H9 (cell line): Measurements from ENCODE around the gene ALG12. TPM values are rescaled to one million over a fixed set of nuclear protein-coding genes. Genes with fewer than 3 reads are reported as not detected.

Experiments used
- DNase-seq: peaks from one replicate; pipeline ENCODE4 v3.0.0-alpha.2; 2017
- H2AFZ ChIP-seq: one replicate; pipeline ENCODE4 v1.6.1; 2013; ENCODE audit warnings: mild to moderate bottlenecking, low read length, control low read depth, moderate library complexity
- H2AK5ac ChIP-seq: 2 replicates; pipeline ENCODE4 v1.6.1; 2013; ENCODE audit warnings: low read length, control low read depth, mixed read lengths; ENCODE audit not compliant: insufficient read length
- H2BK120ac ChIP-seq: one replicate; pipeline ENCODE4 v1.6.1; 2013; ENCODE audit warnings: low read depth, mild to moderate bottlenecking, low read length, control low read depth, inconsistent platforms; ENCODE audit not compliant: poor library complexity, severe bottlenecking
- H2BK12ac ChIP-seq: 2 replicates; pipeline ENCODE4 v1.6.1; 2013; ENCODE audit warnings: low read length, control low read depth, mixed read lengths, low read depth; ENCODE audit not compliant: insufficient read length
- H2BK15ac ChIP-seq: 2 replicates; pipeline ENCODE4 v1.6.1; 2013; ENCODE audit warnings: low read depth, low read length, control low read depth
- H2BK20ac ChIP-seq: one replicate; pipeline ENCODE4 v1.6.1; 2013; ENCODE audit warnings: low read depth, mild to moderate bottlenecking, low read length, control low read depth, inconsistent platforms; ENCODE audit not compliant: poor library complexity, severe bottlenecking
- H2BK5ac ChIP-seq: 2 replicates; pipeline ENCODE4 v1.6.1; 2013; ENCODE audit warnings: low read length, control low read depth, mixed read lengths; ENCODE audit not compliant: insufficient read length
- H3K14ac ChIP-seq: 2 replicates; pipeline ENCODE4 v1.6.1; 2013; ENCODE audit warnings: low read length, control low read depth; ENCODE audit not compliant: insufficient read depth
- H3K18ac ChIP-seq: 2 replicates; pipeline ENCODE4 v1.6.1; 2013; ENCODE audit warnings: low read depth, mild to moderate bottlenecking, mixed read lengths, low read length, control low read depth; ENCODE audit not compliant: insufficient read length
- H3K23ac ChIP-seq: 2 replicates; pipeline ENCODE4 v1.6.1; 2013; ENCODE audit warnings: low read length, control low read depth, mixed read lengths, low read depth; ENCODE audit not compliant: insufficient read length
- H3K23me2 ChIP-seq: 2 replicates; pipeline ENCODE4 v1.6.1; 2013; ENCODE audit warnings: low read depth, mild to moderate bottlenecking, mixed read lengths, low read length, control low read depth; ENCODE audit not compliant: insufficient read length, poor library complexity, severe bottlenecking
- H3K27ac ChIP-seq: 2 replicates; pipeline ENCODE4 v1.5.1; 2013; ENCODE audit warnings: low read length, control low read depth, mixed read lengths, low read depth; ENCODE audit not compliant: insufficient read length
- H3K27me3 ChIP-seq: 2 replicates; pipeline ENCODE4 v1.6.1; 2013; ENCODE audit warnings: low read length, control low read depth, inconsistent platforms; ENCODE audit not compliant: insufficient read depth
- H3K4ac ChIP-seq: 2 replicates; pipeline ENCODE4 v1.6.1; 2013; ENCODE audit warnings: low read depth, mild to moderate bottlenecking, control low read depth, inconsistent platforms, low read length, moderate library complexity
- H3K4me1 ChIP-seq: 2 replicates; pipeline ENCODE4 v1.6.1; 2013; ENCODE audit warnings: low read length, control low read depth, inconsistent platforms; ENCODE audit not compliant: insufficient read depth
- H3K4me2 ChIP-seq: 2 replicates; pipeline ENCODE4 v1.6.1; 2013; ENCODE audit warnings: low read length, control low read depth, mixed read lengths; ENCODE audit not compliant: insufficient read length, insufficient read depth
- H3K56ac ChIP-seq: 2 replicates; pipeline ENCODE4 v1.6.1; 2013; ENCODE audit warnings: low read depth, mild to moderate bottlenecking, mixed read lengths, low read length, control low read depth; ENCODE audit not compliant: insufficient read length
- H3K79me1 ChIP-seq: 2 replicates; pipeline ENCODE4 v1.6.1; 2013; ENCODE audit warnings: low read depth, mild to moderate bottlenecking, moderate library complexity, low read length, control low read depth, inconsistent platforms; ENCODE audit not compliant: insufficient read depth, poor library complexity, severe bottlenecking
- H3K79me2 ChIP-seq: 2 replicates; pipeline ENCODE4 v1.6.1; 2013; ENCODE audit warnings: low read length, control low read depth, inconsistent platforms; ENCODE audit not compliant: insufficient read depth
- H3K9ac ChIP-seq: 2 replicates; pipeline ENCODE4 v1.6.1; 2013; ENCODE audit warnings: low read length, control low read depth, mixed read lengths; ENCODE audit not compliant: insufficient read length; ENCODE audit errors: extremely low read depth
- H3K9me3 ChIP-seq: one replicate; pipeline ENCODE4 v1.6.1; 2013; ENCODE audit warnings: low read depth, low read length, inconsistent platforms; ENCODE audit not compliant: control insufficient read depth
- H3T11ph ChIP-seq: one replicate; pipeline ENCODE4 v1.6.1; 2013; ENCODE audit warnings: mild to moderate bottlenecking, low read length, control low read depth, inconsistent platforms
- H4K20me1 ChIP-seq: one replicate; pipeline ENCODE4 v1.6.1; 2013; ENCODE audit not compliant: control insufficient read depth, insufficient read length, insufficient read depth
- H4K5ac ChIP-seq: 2 replicates; pipeline ENCODE4 v1.6.1; 2013; ENCODE audit warnings: low read depth, mild to moderate bottlenecking, mixed read lengths, low read length, control low read depth; ENCODE audit not compliant: insufficient read length
- H4K8ac ChIP-seq: replicated peaks from 2 replicates; pipeline ENCODE4 v1.6.1; 2013; ENCODE audit warnings: low read length, control low read depth, mixed read lengths, low read depth; ENCODE audit not compliant: insufficient read length
- H4K91ac ChIP-seq: 2 replicates; pipeline ENCODE4 v1.6.1; 2013; ENCODE audit warnings: low read depth, mild to moderate bottlenecking, moderate library complexity, mixed read lengths, low read length, control low read depth; ENCODE audit not compliant: insufficient read length
- H3K27ac Mint-ChIP-seq, 3 experiments: 2 replicates in 2 of 3; 3 replicates in 1 of 3; pipeline ENCODE4 v1.8.0; 2020 to 2021; ENCODE audit warnings: mixed read lengths in 3 of 3, mild to moderate bottlenecking in 1 of 3, moderate library complexity in 1 of 3
- H3K27me3 Mint-ChIP-seq: 2 replicates; pipeline ENCODE4 v1.8.0; 2021; ENCODE audit warnings: low read depth, mild to moderate bottlenecking, moderate library complexity, mixed read lengths
- H3K36me3 Mint-ChIP-seq, 3 experiments: 2 replicates in 2 of 3; 3 replicates in 1 of 3; pipeline ENCODE4 v1.8.0; 2020 to 2021; ENCODE audit warnings: low read depth in 3 of 3, mixed read lengths in 3 of 3; ENCODE audit not compliant: insufficient read depth in 1 of 3
- H3K4me1 Mint-ChIP-seq, 2 experiments: 2 replicates each; pipeline ENCODE4 v1.8.0; 2020; ENCODE audit warnings: mixed read lengths in 2 of 2
- H3K4me3 Mint-ChIP-seq, 2 experiments: 2 replicates in 1 of 2; 3 replicates in 1 of 2; pipeline ENCODE4 v1.8.0; 2020 to 2021; ENCODE audit warnings: mild to moderate bottlenecking in 2 of 2, mixed read lengths in 2 of 2, moderate library complexity in 1 of 2
- H3K9me3 Mint-ChIP-seq, 2 experiments: 2 replicates in 1 of 2; 3 replicates in 1 of 2; pipeline ENCODE4 v1.8.0; 2020; ENCODE audit warnings: mild to moderate bottlenecking in 2 of 2, mixed read lengths in 2 of 2, moderate library complexity in 1 of 2
- CTCF ChIP-seq: fragments of 200-600 bp; sonication (generic); conservative IDR thresholded peaks from 3 replicates; pipeline ENCODE4 v1.8.0; 2021; ENCODE audit warnings: antibody characterized with exemption, mild to moderate bottlenecking
- WGBS: extraction: QIAGEN DNeasy Blood & Tissue Kit; methylation state at CpG from one replicate; pipeline ENCODE4 v1.1.7; 2013; ENCODE audit warnings: missing lambda C conversion rate, low lambda C conversion rate, mixed read lengths; ENCODE audit not compliant: insufficient read length; ENCODE audit errors: extremely low coverage; 5-methylcytosine and 5-hydroxymethylcytosine counted together
- total RNA-seq: library from RNA; stranded (reverse); gene quantifications from 2 replicates; pipeline ENCODE4 v1.2.1, GENCODE V29; 2021

ALG12 gene
- total RNA-seq, 1 experiment from 2014 or later, result 19.2 TPM

- Histone ChIP-seq H3K23ac (no peak overlapping the region), H4K91ac (no peak overlapping the region), H3K4ac (no peak overlapping the region), H3T11ph (no peak overlapping the region), H4K8ac (no peak overlapping the region), H3K9ac (no peak overlapping the region), H2AK5ac (no peak overlapping the region), H2BK20ac (no peak overlapping the region), H3K9me3 (no peaks in the 10 kb centered on the region), H4K20me1 (no peaks in the 10 kb centered on the region), H2BK5ac (no peak overlapping the region), H3K4me1 (no peaks in the 10 kb centered on the region), H3K79me2 (no peaks in the 10 kb centered on the region), H3K79me1 (no peaks in the 10 kb centered on the region), H3K18ac (no peak overlapping the region), H3K4me2 (no peak overlapping the region), H2BK120ac (no peak overlapping the region), H3K27me3 (no peaks in the 10 kb centered on the region; the same call in 1 of the 2 replicates), H3K14ac (no peak overlapping the region), H3K23me2 (no peaks in the 10 kb centered on the region), H2BK12ac (no peak overlapping the region), H2BK15ac (no peak overlapping the region), H2AFZ (no peak overlapping the region), H4K5ac (no peak overlapping the region), H3K27ac (no peak overlapping the region), H3K56ac (no peak overlapping the region)
- Mint-ChIP-seq H3K27me3 (peaks cover 26% of the 10 kb centered on the region), H3K9me3 (no peaks in the 10 kb centered on the region), H3K4me3 (peak overlapping the region in 1 of 2 experiments; percentile 51; a peak in 2 of 5 replicates), H3K36me3 (peaks cover 0 to 12% (median 0%) of the 10 kb centered on the region in 3 experiments; a peak in 2 of 7 replicates), H3K4me1 (peaks cover 3 to 11% of the 10 kb centered on the region in 2 experiments; a peak in 2 of 4 replicates), H3K27ac (no peak overlapping the region)
- peak; percentile 74 for DNase-seq
- no peak; the same call in none of the 3 replicates for TF ChIP-seq CTCF
- WGBS, result no CpG with 5 or more reads among the region's 75 CpGs
These were observed 11.2 kb upstream of the ALG12 start for GRCh38 chr22:49929211-49929979.
